Mesenchymal stem cell (in vitro differentiated cells and primary cell): Measurements from ENCODE around the gene GREM1.

Experiments used
- DNase-seq: peaks from one replicate; pipeline ENCODE4 v3.0.0-alpha.2; 2013
- H2AFZ ChIP-seq: one replicate; pipeline ENCODE4 v1.6.1; 2013; ENCODE audit warnings: low read depth, mild to moderate bottlenecking, control low read depth, inconsistent platforms, low read length, moderate library complexity
- H2AK5ac ChIP-seq: 2 replicates; pipeline ENCODE4 v1.6.1; 2013; ENCODE audit warnings: low read length, moderate library complexity, mild to moderate bottlenecking, inconsistent platforms; ENCODE audit not compliant: severe bottlenecking
- H2BK120ac ChIP-seq: one replicate; pipeline ENCODE4 v1.6.1; 2013; ENCODE audit warnings: low read depth, mild to moderate bottlenecking, inconsistent platforms, low read length, moderate library complexity
- H2BK12ac ChIP-seq, 2 experiments: one replicate each; pipeline ENCODE4 v1.6.1; 2013; ENCODE audit warnings: inconsistent platforms in 2 of 2, low read length in 2 of 2, mild to moderate bottlenecking in 2 of 2, moderate library complexity in 2 of 2, control low read depth in 1 of 2
- H2BK15ac ChIP-seq: one replicate; pipeline ENCODE4 v1.6.1; 2013; ENCODE audit warnings: mild to moderate bottlenecking, low read depth, inconsistent platforms; ENCODE audit not compliant: poor library complexity, severe bottlenecking
- H2BK5ac ChIP-seq: 2 replicates; pipeline ENCODE4 v1.6.1; 2013; ENCODE audit warnings: low read depth, mild to moderate bottlenecking, low read length, control low read depth, inconsistent platforms; ENCODE audit not compliant: poor library complexity, severe bottlenecking
- H3K14ac ChIP-seq, 2 experiments: one replicate each; pipeline ENCODE4 v1.6.1; 2013; ENCODE audit warnings: inconsistent platforms in 2 of 2, low read length in 2 of 2, control low read depth in 1 of 2, mild to moderate bottlenecking in 1 of 2, moderate library complexity in 1 of 2
- H3K18ac ChIP-seq, 2 experiments: one replicate each; pipeline ENCODE4 v1.6.1; 2013; ENCODE audit warnings: inconsistent platforms in 2 of 2, low read length in 2 of 2, control low read depth in 1 of 2, low read depth in 1 of 2, mild to moderate bottlenecking in 1 of 2
- H3K23ac ChIP-seq, 2 experiments: one replicate each; pipeline ENCODE4 v1.6.1; 2013; ENCODE audit warnings: inconsistent platforms in 2 of 2, low read length in 2 of 2, mild to moderate bottlenecking in 2 of 2, moderate library complexity in 2 of 2, control low read depth in 1 of 2
- H3K27ac ChIP-seq: 2 replicates; pipeline ENCODE4 v1.5.1; 2013; ENCODE audit warnings: mild to moderate bottlenecking, moderate library complexity, low read length, control low read depth, inconsistent platforms; ENCODE audit not compliant: poor library complexity, severe bottlenecking
- H3K27me3 ChIP-seq, 2 experiments: 2 replicates each; pipeline versions ENCODE4 v1.6.1 to v1.7.0; 2013; ENCODE audit warnings: low read length in 2 of 2, mild to moderate bottlenecking in 2 of 2, moderate library complexity in 2 of 2, control low read depth in 1 of 2, inconsistent platforms in 1 of 2; ENCODE audit not compliant: control insufficient read depth in 1 of 2, insufficient read depth in 1 of 2
- H3K36me3 ChIP-seq, 2 experiments: 2 replicates each; pipeline versions ENCODE4 v1.6.1 to v1.7.0; 2013; ENCODE audit warnings: low read length in 2 of 2, control low read depth in 1 of 2, inconsistent platforms in 1 of 2, low read depth in 1 of 2, mild to moderate bottlenecking in 1 of 2; ENCODE audit not compliant: insufficient read depth in 2 of 2, control insufficient read depth in 1 of 2
- H3K4ac ChIP-seq, 2 experiments: one replicate each; pipeline ENCODE4 v1.6.1; 2013; ENCODE audit warnings: inconsistent platforms in 2 of 2, low read length in 2 of 2, mild to moderate bottlenecking in 2 of 2, moderate library complexity in 2 of 2, control low read depth in 1 of 2, low read depth in 1 of 2
- H3K4me1 ChIP-seq: 2 replicates; pipeline ENCODE4 v1.6.1; 2013; ENCODE audit warnings: low read depth, low read length, control low read depth; ENCODE audit not compliant: control insufficient read depth, insufficient read depth
- H3K4me2 ChIP-seq: 2 replicates; pipeline ENCODE4 v1.6.1; 2013; ENCODE audit warnings: low read length, mild to moderate bottlenecking, inconsistent platforms; ENCODE audit not compliant: poor library complexity, severe bottlenecking
- H3K4me3 ChIP-seq, 2 experiments: 2 replicates each; pipeline versions ENCODE4 v1.5.1 to v1.7.0; 2013; ENCODE audit warnings: low read length in 2 of 2, mild to moderate bottlenecking in 2 of 2, control low read depth in 1 of 2, low read depth in 1 of 2; ENCODE audit not compliant: insufficient read depth in 1 of 2
- H3K79me1 ChIP-seq: replicated peaks from 2 replicates; pipeline ENCODE4 v1.6.1; 2013; ENCODE audit warnings: mild to moderate bottlenecking, control low read depth, low read length, inconsistent platforms; ENCODE audit not compliant: poor library complexity, severe bottlenecking
- H3K9ac ChIP-seq: 2 replicates; pipeline ENCODE4 v1.7.0; 2013; ENCODE audit warnings: mild to moderate bottlenecking, low read length, moderate library complexity
- H3K9me3 ChIP-seq: 2 replicates; pipeline ENCODE4 v1.7.0; 2013; ENCODE audit warnings: mild to moderate bottlenecking, low read length; ENCODE audit not compliant: control insufficient read depth
- H4K8ac ChIP-seq: one replicate; pipeline ENCODE4 v1.6.1; 2013; ENCODE audit warnings: inconsistent platforms, mild to moderate bottlenecking, low read length, moderate library complexity
- H4K91ac ChIP-seq: one replicate; pipeline ENCODE4 v1.6.1; 2013; ENCODE audit warnings: mild to moderate bottlenecking, low read length, inconsistent platforms
- WGBS: methylation state at CpG from one replicate; pipeline ENCODE4 v1.1.7; 2013; ENCODE audit warnings: mixed read lengths; 5-methylcytosine and 5-hydroxymethylcytosine counted together

Gene GREM1

DNA sequence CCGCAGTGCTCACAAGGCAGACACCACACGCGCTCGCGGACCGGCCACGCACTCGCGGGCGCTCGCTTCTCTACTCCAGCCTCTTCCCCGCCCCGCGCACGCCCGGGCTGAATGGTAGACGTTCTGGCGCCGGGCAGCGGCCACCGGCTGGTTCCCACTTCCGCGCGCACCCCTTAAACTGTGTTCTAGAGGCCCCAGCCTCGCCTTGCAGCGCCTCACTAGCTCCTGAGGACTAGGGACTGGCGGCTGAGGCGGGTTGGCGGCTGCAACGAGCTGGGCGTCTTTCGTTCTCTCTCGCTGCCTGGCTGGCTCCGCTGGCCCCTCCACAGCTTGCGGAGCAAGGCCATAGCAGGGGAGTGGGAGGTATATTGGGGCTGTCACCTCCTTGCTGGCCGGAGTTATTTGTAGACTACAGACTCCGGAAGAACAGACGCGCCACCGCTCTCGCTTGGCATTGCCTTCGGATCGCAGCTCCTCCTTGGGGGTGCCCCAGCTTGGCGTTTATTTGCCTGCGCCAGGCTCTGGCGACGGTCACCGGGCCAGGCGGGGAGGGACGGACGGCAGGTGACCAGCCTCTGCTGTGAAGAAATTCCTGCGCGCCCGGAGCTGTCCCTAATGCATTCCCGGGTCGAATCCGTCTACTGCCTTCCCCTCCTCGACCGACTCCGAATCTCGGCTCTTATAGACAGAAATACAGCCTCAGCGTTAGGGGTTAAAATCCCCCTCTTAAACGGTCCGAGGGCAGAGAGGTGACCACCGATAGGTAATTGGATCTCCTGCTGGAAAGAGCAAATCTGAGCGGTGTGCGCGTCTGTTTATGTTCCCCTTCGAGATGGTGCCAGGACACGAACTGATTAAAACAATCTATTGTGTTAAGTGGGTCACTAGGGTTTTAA is 1.3 kb downstream of the GREM1 start:
- Histone ChIP-seq H3K4me3 (peak overlapping the region; percentile 84 to 85), H3K9ac (peak overlapping the region; percentile 83), H2BK15ac (peak overlapping the region; percentile 90), H4K8ac (peak overlapping the region; percentile 64), H3K36me3 (no peaks in the 10 kb centered on the region), H2BK12ac (peak overlapping the region in 1 of 2 experiments; percentile 39), H3K79me1 (peaks cover 2% of the 10 kb centered on the region), H2AFZ (peak overlapping the region; percentile 46), H3K4me1 (peaks cover 21% of the 10 kb centered on the region), H3K9me3 (no peaks in the 10 kb centered on the region), H2BK5ac (no peak overlapping the region), H3K27ac (peak overlapping the region; percentile 28), H3K14ac (peak overlapping the region in 1 of 2 experiments; percentile 73), H2AK5ac (no peak overlapping the region), H3K18ac (peak overlapping the region; percentile 77 to 89), H3K4me2 (peak overlapping the region; percentile 93), H4K91ac (peak overlapping the region; percentile 59), H3K23ac (peak overlapping the region in 1 of 2 experiments; percentile 70), H3K27me3 (peaks cover 0 to 39% of the 10 kb centered on the region in 2 experiments), H3K4ac (peak overlapping the region in 1 of 2 experiments; percentile 76), H2BK120ac (no peak overlapping the region)
- WGBS: 2% methylated on average over 70 of the region's 70 CpGs
- peak; percentile 44 for DNase-seq

DNA sequence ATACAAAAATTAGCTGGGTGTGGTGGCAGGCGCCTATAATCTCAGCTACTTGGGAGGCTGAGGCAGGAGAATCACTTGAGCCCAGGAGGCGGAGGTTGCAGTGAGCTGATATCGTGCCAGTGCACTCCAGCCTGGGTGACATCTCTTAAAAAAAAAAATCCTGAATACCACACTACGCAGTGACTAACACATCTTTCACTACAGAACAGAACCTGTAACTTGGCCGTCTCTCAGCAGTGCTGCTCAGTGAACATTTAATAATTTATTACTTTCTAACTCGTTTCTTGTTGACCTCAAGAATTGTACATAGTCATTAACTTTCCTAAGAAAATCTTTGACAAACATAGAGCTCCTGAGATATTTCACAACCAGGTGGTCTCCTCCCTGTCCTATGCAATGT is 3.8 kb downstream of the GREM1 start:
- H3K9me3 ChIP-seq: peaks cover 4% of the 10 kb centered on the region
- DNase-seq: no peak

DNA sequence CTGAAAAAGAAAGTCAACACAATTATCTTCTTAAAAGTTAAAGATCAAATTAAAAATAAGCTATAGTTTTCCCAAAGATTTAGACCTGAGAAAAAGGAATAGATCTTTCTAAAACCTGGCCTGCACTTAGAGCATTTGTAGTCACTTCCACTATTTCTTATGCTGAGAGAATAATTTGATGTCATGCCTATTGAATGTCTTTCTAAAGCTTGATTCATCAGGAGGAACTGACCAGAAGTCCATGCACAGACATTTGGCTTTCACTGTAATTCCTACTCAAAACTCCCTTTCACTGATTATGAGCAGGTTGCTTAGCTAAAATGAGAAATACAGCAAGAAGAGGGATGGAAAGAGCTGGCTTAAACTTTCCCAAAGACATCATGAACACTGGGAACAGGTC is 4.3 kb downstream of the GREM1 start:
- no peak for DNase-seq
- Histone ChIP-seq H3K14ac (no peak overlapping the region), H2AK5ac (peak overlapping the region; percentile 22), H2AFZ (no peak overlapping the region), H2BK12ac (no peak overlapping the region), H3K36me3 (no peaks in the 10 kb centered on the region), H3K4me1 (peaks cover 18% of the 10 kb centered on the region), H3K27ac (no peak overlapping the region), H2BK120ac (no peak overlapping the region), H3K4me3 (no peak overlapping the region), H3K9ac (no peak overlapping the region), H3K4me2 (no peak overlapping the region), H3K27me3 (peaks cover 0 to 27% of the 10 kb centered on the region in 2 experiments), H3K23ac (no peak overlapping the region), H2BK15ac (no peak overlapping the region), H4K91ac (no peak overlapping the region), H3K18ac (no peak overlapping the region), H2BK5ac (no peak overlapping the region), H3K9me3 (peaks cover 4% of the 10 kb centered on the region), H4K8ac (no peak overlapping the region), H3K79me1 (peaks cover 2% of the 10 kb centered on the region), H3K4ac (no peak overlapping the region)

More for the DNA sequence above, 3.8 kb downstream of the GREM1 start:
- peaks cover 0 to 32% of the 10 kb centered on the region in 2 experiments for H3K27me3 ChIP-seq
- H3K4me3 ChIP-seq: no peak overlapping the region
- H3K4me1 ChIP-seq: peaks cover 19% of the 10 kb centered on the region
- H3K9ac ChIP-seq: no peak overlapping the region
- H3K79me1 ChIP-seq: peaks cover 2% of the 10 kb centered on the region
- H3K14ac ChIP-seq: no peak overlapping the region
- H2BK5ac ChIP-seq: no peak overlapping the region
- no peak overlapping the region for H2AFZ ChIP-seq
- H4K91ac ChIP-seq: no peak overlapping the region
- no peak overlapping the region for H2BK15ac ChIP-seq
- WGBS: 87% methylated on average over 6 of the region's 6 CpGs
- H3K36me3 ChIP-seq: no peaks in the 10 kb centered on the region
- no peak overlapping the region for H3K4me2 ChIP-seq
- H2BK12ac ChIP-seq: no peak overlapping the region
- H3K23ac ChIP-seq: no peak overlapping the region
- H2BK120ac ChIP-seq: no peak overlapping the region
- H4K8ac ChIP-seq: no peak overlapping the region
- H2AK5ac ChIP-seq: peak overlapping the region; percentile 77
- peak overlapping the region; percentile 53 for H3K27ac ChIP-seq
- no peak overlapping the region for H3K18ac ChIP-seq
- no peak overlapping the region for H3K4ac ChIP-seq

DNA sequence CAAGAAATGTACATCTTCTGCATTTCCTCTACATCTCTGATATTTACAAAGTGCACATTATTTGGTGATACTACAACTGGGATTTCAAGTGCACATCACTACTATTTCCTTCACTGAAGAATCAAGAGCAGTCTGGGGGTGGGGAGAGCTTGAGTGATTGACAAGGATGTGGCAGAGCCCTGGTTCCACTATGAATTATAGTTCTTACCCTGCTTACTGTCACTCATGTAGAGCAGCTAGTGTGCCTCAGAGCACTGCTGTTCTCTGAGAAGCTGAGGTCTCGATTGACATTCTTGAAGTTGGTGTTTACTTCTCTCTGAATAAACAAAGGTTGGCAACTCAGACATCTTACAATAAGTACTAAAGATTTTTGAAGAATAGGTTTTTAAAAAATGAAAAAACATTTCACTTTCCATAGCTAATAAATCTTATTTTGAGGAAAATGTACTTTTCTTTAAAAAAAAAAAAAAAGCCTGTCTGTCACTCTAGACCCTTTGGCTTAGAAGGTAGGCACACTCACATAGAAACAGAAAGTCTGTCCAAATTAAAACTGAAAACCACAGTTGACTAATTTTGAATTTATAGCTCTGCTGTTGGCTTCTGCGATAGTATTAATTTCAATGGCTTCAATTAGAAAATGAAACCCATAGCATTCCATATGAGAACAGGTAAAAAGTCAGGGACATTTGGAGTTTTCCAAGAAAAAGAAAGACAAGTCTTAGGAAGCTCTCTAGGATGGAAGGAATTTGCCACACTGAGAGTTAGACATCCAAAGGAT is 5.6 kb downstream of the GREM1 start:
- Histone ChIP-seq H3K4me1 (peaks cover 11% of the 10 kb centered on the region), H2BK15ac (no peak overlapping the region), H3K36me3 (no peaks in the 10 kb centered on the region), H3K18ac (no peak overlapping the region), H2AK5ac (no peak overlapping the region), H2BK120ac (no peak overlapping the region), H3K14ac (no peak overlapping the region), H3K4me3 (no peak overlapping the region), H3K27ac (no peak overlapping the region), H3K4ac (no peak overlapping the region), H3K9ac (no peak overlapping the region), H3K4me2 (no peak overlapping the region), H3K79me1 (peaks cover 2% of the 10 kb centered on the region), H3K27me3 (peaks cover 0 to 18% of the 10 kb centered on the region in 2 experiments), H2BK5ac (no peak overlapping the region), H2BK12ac (no peak overlapping the region), H4K8ac (no peak overlapping the region), H2AFZ (no peak overlapping the region), H3K9me3 (peaks cover 5% of the 10 kb centered on the region), H4K91ac (no peak overlapping the region), H3K23ac (no peak overlapping the region)
- WGBS: no CpG with 5 or more reads among the region's 2 CpGs
- DNase-seq: no peak
